ENCODE results near the gene STX7.

The STX7 gene

GRCh38 chr6:132412656-132413498, 100.0 kb downstream of the STX7 start:
- DNase-seq = no peak

DNA sequence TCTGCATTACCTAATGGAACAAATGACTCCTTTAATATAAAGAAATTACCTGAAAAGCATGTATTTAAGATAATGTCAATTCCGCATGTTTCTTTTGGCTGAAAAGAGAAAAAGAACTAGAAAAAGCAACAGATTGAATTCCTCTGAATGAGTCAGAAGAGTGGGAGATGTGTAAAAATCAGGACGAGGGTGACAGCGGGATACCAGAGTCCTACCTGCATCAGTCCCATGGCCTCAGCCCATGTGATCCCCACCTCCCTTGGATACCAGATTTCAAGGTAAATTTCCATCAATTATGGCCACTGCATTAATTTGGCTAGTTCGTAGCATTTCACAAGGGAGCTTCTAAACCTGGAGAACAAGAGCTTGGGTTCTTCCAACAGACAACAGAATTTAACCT, 101.6 kb downstream of the STX7 start:
- no peak for DNase-seq

DNA sequence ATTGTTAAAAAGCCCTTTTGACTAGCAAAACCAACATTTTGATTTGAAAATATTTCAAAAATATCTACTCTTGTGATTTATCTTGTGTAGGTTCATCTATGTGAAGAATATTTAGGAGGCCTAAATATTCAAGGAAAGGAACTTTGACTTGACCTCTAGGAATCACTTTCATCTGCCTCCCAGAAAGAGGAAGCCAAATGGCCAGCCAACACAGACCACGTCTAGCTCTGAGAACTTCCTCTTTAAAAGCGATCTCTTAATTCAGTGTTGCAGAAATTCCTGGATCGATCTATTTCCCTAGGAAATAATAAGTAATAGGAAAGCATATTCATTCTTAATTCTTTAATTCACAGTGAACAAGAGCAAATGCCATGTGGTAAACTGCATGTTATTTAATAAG, 102.1 kb downstream of the STX7 start:
- DNase-seq = no peak

DNA sequence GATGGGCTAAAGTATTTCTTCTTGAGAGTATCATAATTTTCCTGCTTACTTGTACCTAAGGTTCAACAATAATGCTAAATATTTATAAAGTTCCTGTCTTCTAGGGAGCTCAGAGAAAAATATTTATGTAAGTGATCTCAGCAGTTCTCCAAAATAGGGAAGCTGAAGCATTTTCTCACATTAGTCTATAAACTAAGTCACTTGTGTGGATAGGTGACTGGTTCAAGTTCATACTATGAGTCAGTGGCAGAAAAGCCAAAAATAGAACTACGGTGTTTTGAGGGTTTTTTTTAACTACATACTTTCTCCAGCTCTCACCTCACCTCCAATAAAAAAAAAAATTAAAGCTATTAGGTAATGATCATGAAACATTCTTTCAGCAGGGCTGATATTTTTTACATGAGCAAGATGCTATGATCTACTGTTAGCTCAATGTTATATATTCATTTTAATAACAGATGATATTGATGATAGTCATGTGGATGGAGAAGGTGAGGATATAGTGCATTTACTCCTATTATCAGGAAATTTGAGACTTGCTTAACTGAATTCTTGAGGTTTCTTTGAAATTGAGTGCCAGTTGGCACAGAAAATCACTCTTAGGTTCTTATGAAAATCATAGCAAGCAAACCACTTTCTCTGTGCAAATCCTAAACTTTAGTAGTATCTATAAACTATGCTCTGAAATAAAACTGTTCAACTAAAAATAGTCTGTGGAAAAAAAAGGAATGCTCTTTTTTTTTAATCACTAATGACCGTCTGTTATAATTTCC, 107.6 kb downstream of the STX7 start:
- no peak for DNase-seq

DNA sequence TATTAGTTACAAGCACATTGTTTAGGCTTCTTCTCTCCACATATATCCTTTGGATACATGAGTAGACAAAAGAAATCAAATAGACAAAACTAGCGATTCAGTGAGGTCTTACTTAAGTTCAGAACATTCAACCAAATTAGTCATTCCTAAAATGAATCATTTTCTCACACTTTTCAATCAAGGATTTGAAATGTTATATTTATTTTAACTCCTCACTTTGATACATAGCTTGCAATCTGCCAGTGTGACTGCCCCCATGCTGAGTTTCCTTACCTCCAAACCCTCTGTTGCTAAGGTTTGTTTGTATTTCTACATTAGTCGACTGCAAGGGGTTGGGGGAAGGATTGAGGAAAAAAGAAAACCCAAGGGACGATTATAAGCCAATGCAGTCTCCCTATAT, 108.2 kb downstream of the STX7 start:
- DNase-seq = no peak

DNA sequence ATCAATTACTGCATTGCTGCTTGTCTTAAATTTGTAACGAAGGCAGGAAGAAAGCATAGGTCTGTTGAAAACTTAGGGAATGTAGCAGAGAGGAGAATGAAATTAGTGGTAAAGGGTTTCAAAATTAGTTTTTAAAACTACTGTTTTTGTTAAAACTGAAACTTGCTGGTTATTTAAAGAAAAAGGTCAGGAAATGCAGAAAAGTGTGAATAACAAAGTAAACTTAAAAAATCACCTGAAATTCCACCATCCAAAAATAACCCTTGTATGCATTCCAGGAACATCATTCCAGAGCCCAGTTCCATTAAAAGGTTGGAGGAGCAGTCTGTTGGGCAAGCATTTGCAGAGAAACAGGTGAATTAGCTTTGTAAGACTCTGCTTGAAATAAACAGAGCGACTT, 108.6 kb downstream of the STX7 start:
- no peak for DNase-seq

GRCh38 chr6:132401618-132402285, 111.2 kb downstream of the STX7 start:
- DNase-seq = no peak

GRCh38 chr6:132400883-132401617, 111.9 kb downstream of the STX7 start, which contains the start of gene MOXD1:
TSS of gene MOXD1 (minus strand) at chr6:132401475. CDS start at chr6:132401426, 49 bp downstream.
- DNase-seq = no peak

GRCh38 chr6:132400555-132400882, 112.4 kb downstream of the STX7 start:
- no peak for DNase-seq

GRCh38 chr6:132399376-132400074, 113.4 kb downstream of the STX7 start:
- DNase-seq = no peak
